ENCODE measurements around the gene FNDC3B. TPM values are rescaled to one million over a fixed set of nuclear protein-coding genes. Genes with fewer than 3 reads are reported as not detected.
"Not testable (repeated sequence)": the region's sequence is repeated elsewhere in the genome, so short reads cannot be mapped to it uniquely, and the experiment has no call there.

The FNDC3B gene
- total RNA-seq, 1 donor from 2014 or later = 204 TPM

- H3K9me3 Mint-ChIP-seq (ENCODE audit: unreplicated experiment) = no peaks in the 10 kb centered on the region
- H3K27me3 Mint-ChIP-seq (ENCODE audit: unreplicated experiment) = peaks cover 6% of the 10 kb centered on the region
- H3K4me3 Mint-ChIP-seq (ENCODE audit: unreplicated experiment) = no peak overlapping the region
- peaks cover 4% of the 10 kb centered on the region for H3K36me3 Mint-ChIP-seq (ENCODE audit: low read depth, unreplicated experiment)
- H3K27ac Mint-ChIP-seq (ENCODE audit: unreplicated experiment) = no peak overlapping the region
- TF ChIP-seq CTCF (IDR thresholded peaks at IDR 0.05; ENCODE audit: unreplicated experiment) = no peak
- DNase-seq (ENCODE audit: low spot score) = no peak
- H3K4me1 Mint-ChIP-seq (ENCODE audit: unreplicated experiment) = no peaks in the 10 kb centered on the region
These were observed 43.1 kb upstream of the FNDC3B start for GRCh38 chr3:171996178-171996817.

GRCh38 chr3:171998731-171999130 is 40.6 kb upstream of the FNDC3B start:
- not testable (repeated sequence) for H3K27ac Mint-ChIP-seq (ENCODE audit: unreplicated experiment); H3K27me3 Mint-ChIP-seq (ENCODE audit: unreplicated experiment); H3K4me3 Mint-ChIP-seq (ENCODE audit: unreplicated experiment); H3K36me3 Mint-ChIP-seq (ENCODE audit: low read depth, unreplicated experiment); H3K4me1 Mint-ChIP-seq (ENCODE audit: unreplicated experiment); H3K9me3 Mint-ChIP-seq (ENCODE audit: unreplicated experiment); DNase-seq (ENCODE audit: low spot score)

GRCh38 chr3:172001616-172002015 is 37.8 kb upstream of the FNDC3B start:
- not testable (repeated sequence) for H3K4me3 Mint-ChIP-seq (ENCODE audit: unreplicated experiment); H3K36me3 Mint-ChIP-seq (ENCODE audit: low read depth, unreplicated experiment); H3K27ac Mint-ChIP-seq (ENCODE audit: unreplicated experiment); DNase-seq (ENCODE audit: low spot score); H3K9me3 Mint-ChIP-seq (ENCODE audit: unreplicated experiment); H3K27me3 Mint-ChIP-seq (ENCODE audit: unreplicated experiment); H3K4me1 Mint-ChIP-seq (ENCODE audit: unreplicated experiment)

GRCh38 chr3:172002512-172003078 is 36.8 kb upstream of the FNDC3B start:
- no peak for TF ChIP-seq CTCF (IDR thresholded peaks at IDR 0.05; ENCODE audit: unreplicated experiment)
- no peak for DNase-seq (ENCODE audit: low spot score)
- H3K27me3 Mint-ChIP-seq (ENCODE audit: unreplicated experiment) = peaks cover 4% of the 10 kb centered on the region
- no peaks in the 10 kb centered on the region for H3K4me1 Mint-ChIP-seq (ENCODE audit: unreplicated experiment)
- H3K4me3 Mint-ChIP-seq (ENCODE audit: unreplicated experiment) = no peak overlapping the region
- no peaks in the 10 kb centered on the region for H3K9me3 Mint-ChIP-seq (ENCODE audit: unreplicated experiment)
- no peak overlapping the region for H3K27ac Mint-ChIP-seq (ENCODE audit: unreplicated experiment)
- H3K36me3 Mint-ChIP-seq (ENCODE audit: low read depth, unreplicated experiment) = peaks cover 4% of the 10 kb centered on the region

GRCh38 chr3:172003146-172003545 is 36.2 kb upstream of the FNDC3B start:
- Mint-ChIP-seq H3K27ac (ENCODE audit: unreplicated experiment) (no peak overlapping the region), H3K4me3 (ENCODE audit: unreplicated experiment) (no peak overlapping the region), H3K4me1 (ENCODE audit: unreplicated experiment) (no peaks in the 10 kb centered on the region), H3K36me3 (ENCODE audit: low read depth, unreplicated experiment) (peaks cover 4% of the 10 kb centered on the region), H3K27me3 (ENCODE audit: unreplicated experiment) (peaks cover 4% of the 10 kb centered on the region), H3K9me3 (ENCODE audit: unreplicated experiment) (no peaks in the 10 kb centered on the region)
- DNase-seq (ENCODE audit: low spot score) = no peak
- TF ChIP-seq CTCF (IDR thresholded peaks at IDR 0.05; ENCODE audit: unreplicated experiment) = no peak

GRCh38 chr3:172007065-172007370 is 32.4 kb upstream of the FNDC3B start:
- TF ChIP-seq CTCF (IDR thresholded peaks at IDR 0.05; ENCODE audit: unreplicated experiment) = no peak
- no peak overlapping the region for H3K4me3 Mint-ChIP-seq (ENCODE audit: unreplicated experiment)
- no peak for DNase-seq (ENCODE audit: low spot score)
- H3K36me3 Mint-ChIP-seq (ENCODE audit: low read depth, unreplicated experiment) = no peaks in the 10 kb centered on the region
- H3K9me3 Mint-ChIP-seq (ENCODE audit: unreplicated experiment) = no peaks in the 10 kb centered on the region
- H3K4me1 Mint-ChIP-seq (ENCODE audit: unreplicated experiment) = peaks cover 4% of the 10 kb centered on the region
- H3K27ac Mint-ChIP-seq (ENCODE audit: unreplicated experiment) = no peak overlapping the region
- H3K27me3 Mint-ChIP-seq (ENCODE audit: unreplicated experiment) = no peaks in the 10 kb centered on the region

All from endothelial cell (in vitro differentiated cells).